Fibroblast of skin of right quadriceps (primary cell): Measurements from ENCODE around the gene SYT9.

Experiments used
- DNase-seq: peaks from one replicate; pipeline ENCODE4 v3.0.0-alpha.2; 2013

The SYT9 gene

GRCh38 chr11:7251836-7252682, at the start of gene SYT9:
Gene SYT9 (plus strand): TSS chr11:7251904. CDS start chr11:7252187, 283 bp downstream.
- peak; percentile 31 for DNase-seq

GRCh38 chr11:7202412-7202811, 49.3 kb upstream of the SYT9 start:
- DNase-seq: no peak

- DNase-seq: peak; percentile 87
These were observed 46.9 kb upstream of the SYT9 start for GRCh38 chr11:7204778-7205177.

- DNase-seq: no peak
These were observed 43.3 kb upstream of the SYT9 start for GRCh38 chr11:7208391-7208790.

- DNase-seq: no peak
These were observed 32.2 kb upstream of the SYT9 start for GRCh38 chr11:7219491-7219890.

- DNase-seq: no peak
These were observed 31.1 kb upstream of the SYT9 start for GRCh38 chr11:7220636-7221035.

GRCh38 chr11:7222619-7223018, 29.1 kb upstream of the SYT9 start:
- DNase-seq: no peak

- no peak for DNase-seq
These were observed 11.8 kb upstream of the SYT9 start for GRCh38 chr11:7239877-7240276.

- DNase-seq: no peak
These were observed 6.4 kb upstream of the SYT9 start for GRCh38 chr11:7245341-7245740.

GRCh38 chr11:7246179-7246578, 5.5 kb upstream of the SYT9 start:
- no peak for DNase-seq

- DNase-seq: no peak
These were observed 1.5 kb upstream of the SYT9 start for GRCh38 chr11:7250166-7250565.

GRCh38 chr11:7251487-7251835, 243 bp upstream of the SYT9 start:
- DNase-seq: no peak

GRCh38 chr11:7252683-7253213, 1.0 kb downstream of the SYT9 start:
- no peak for DNase-seq

- no peak for DNase-seq
These were observed 2.1 kb downstream of the SYT9 start for GRCh38 chr11:7253800-7254199.

- no peak for DNase-seq
These were observed 3.1 kb downstream of the SYT9 start for GRCh38 chr11:7254731-7255291.

GRCh38 chr11:7256943-7257342, 5.2 kb downstream of the SYT9 start:
- no peak for DNase-seq

GRCh38 chr11:7257724-7258123, 6.0 kb downstream of the SYT9 start:
- DNase-seq: no peak

- DNase-seq: no peak
These were observed 9.9 kb downstream of the SYT9 start for GRCh38 chr11:7261578-7261977.

GRCh38 chr11:7262672-7263071, 11.0 kb downstream of the SYT9 start:
- no peak for DNase-seq

GRCh38 chr11:7263842-7264241, 12.1 kb downstream of the SYT9 start:
- no peak for DNase-seq

- peak; percentile 47 for DNase-seq
These were observed 17.1 kb downstream of the SYT9 start for GRCh38 chr11:7268758-7269157.

GRCh38 chr11:7270233-7270865, 18.6 kb downstream of the SYT9 start:
- DNase-seq: no peak

- no peak for DNase-seq
These were observed 20.7 kb downstream of the SYT9 start for GRCh38 chr11:7272373-7272772.

GRCh38 chr11:7275133-7275532, 23.4 kb downstream of the SYT9 start:
- peak; percentile 9 for DNase-seq
